ENCODE measurements around the gene CTPS1.

DNA sequence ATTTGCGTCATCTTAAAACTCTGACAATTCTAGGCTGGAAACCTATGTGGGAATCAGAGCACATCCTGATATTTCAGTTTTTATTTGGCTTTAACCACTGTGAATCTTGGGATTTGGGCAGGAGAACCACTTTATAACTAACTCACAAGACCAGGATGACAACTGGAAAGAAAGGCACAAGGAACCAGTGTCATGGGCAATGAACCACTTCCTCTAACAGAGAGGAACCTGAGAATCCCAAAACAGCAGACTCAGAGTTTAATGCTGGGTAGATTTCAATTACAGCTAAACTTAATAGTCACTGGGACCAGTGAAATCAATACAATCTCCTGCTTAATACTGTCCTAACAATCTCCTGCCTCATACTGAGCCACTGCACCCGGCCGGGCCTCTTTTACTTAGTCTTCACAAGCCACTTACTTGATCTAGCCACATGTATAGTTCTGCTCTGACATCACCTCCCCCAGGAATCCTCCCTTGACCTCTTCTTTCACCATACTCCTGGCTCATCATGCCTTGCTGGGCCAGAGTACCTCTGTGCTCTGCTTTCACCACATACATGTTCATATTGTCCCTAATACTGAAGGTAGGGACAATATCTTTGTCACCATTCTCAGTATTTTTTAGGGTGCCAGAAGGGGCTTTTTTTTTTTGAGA is 62.2 kb downstream of the CTPS1 start:
- TF ChIP-seq, protein P1, sequence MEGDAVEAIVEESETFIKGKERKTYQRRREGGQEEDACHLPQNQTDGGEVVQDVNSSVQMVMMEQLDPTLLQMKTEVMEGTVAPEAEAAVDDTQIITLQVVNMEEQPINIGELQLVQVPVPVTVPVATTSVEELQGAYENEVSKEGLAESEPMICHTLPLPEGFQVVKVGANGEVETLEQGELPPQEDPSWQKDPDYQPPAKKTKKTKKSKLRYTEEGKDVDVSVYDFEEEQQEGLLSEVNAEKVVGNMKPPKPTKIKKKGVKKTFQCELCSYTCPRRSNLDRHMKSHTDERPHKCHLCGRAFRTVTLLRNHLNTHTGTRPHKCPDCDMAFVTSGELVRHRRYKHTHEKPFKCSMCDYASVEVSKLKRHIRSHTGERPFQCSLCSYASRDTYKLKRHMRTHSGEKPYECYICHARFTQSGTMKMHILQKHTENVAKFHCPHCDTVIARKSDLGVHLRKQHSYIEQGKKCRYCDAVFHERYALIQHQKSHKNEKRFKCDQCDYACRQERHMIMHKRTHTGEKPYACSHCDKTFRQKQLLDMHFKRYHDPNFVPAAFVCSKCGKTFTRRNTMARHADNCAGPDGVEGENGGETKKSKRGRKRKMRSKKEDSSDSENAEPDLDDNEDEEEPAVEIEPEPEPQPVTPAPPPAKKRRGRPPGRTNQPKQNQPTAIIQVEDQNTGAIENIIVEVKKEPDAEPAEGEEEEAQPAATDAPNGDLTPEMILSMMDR (IDR thresholded peaks at IDR 0.05; ENCODE audit: poor library complexity, severe bottlenecking), result no peak
- no peak for TF ChIP-seq EZH2 (IDR thresholded peaks at IDR 0.05; ENCODE audit: borderline replicate concordance, insufficient read depth, low read length, poor library complexity, severe bottlenecking)
- TF ChIP-seq POLR2AphosphoS5 (IDR thresholded peaks at IDR 0.05), result no peak
